OCI-M1 (cell line): ENCODE measurements around the gene ADRB2.
"Not testable (repeated sequence)": the region's sequence is repeated elsewhere in the genome, so short reads cannot be mapped to it uniquely, and the experiment has no call there.

Experiments
- DNase-seq: peaks from one replicate; lab custom pipeline; 2025; lab: John Stamatoyannopoulos, UW

Gene ADRB2

DNA sequence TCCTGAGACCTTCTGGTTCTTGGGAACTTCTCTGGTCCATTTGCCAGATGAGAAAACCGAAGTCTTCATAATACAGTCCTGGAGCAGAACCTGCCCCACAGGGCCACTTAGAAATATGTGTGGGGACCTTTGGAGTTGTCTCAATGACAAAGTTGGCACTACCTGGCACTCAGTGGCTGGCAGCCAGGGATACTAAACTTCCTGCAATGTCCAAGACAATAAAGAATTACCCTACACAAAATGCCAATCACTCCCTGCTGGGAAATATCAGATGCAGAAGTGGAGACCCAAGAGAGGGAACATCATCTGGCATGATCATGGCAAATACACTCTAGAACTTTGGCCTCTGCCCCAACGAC lies 29.6 kb downstream of the ADRB2 start:
- DNase-seq: no peak

DNA sequence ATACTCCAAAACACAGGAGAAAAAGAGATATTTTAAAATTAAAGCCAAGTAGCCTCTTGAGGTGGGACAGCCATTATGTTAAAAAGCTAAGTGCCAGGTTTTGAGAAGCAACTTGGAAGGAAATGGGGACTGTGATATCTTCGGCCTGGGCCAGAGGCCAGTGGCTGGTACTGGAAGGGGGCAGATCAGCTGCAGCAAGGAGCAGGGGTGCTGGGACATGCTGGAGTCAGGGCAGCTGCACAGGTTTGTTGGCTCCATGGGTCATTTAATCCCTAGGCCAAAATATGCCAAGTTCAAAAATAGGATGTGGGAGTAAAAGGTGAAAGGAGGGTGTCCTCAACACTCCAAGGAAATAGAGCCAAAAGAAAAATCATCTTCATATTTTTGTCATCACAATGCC lies 30.0 kb downstream of the ADRB2 start:
- no peak for DNase-seq

DNA sequence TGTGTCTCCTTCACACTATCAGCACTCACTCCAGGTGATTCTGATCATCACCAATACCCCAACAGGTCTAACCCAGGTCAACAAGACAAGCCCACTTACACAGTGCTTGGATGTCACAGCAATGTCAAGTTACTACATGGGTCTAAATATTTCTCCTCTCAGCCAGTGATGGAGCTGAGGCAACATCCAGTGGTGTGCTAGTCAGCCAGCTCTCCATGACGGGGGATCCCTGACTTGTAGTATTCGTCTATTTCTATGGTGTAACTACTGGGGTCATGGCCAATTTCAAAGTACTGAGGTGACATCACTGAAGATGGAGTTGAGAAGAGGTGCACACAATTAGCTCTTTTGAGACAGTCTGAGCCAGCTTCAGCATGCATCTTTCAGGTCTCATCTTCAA lies 31.1 kb downstream of the ADRB2 start:
- DNase-seq: no peak

- DNase-seq: no peak
Observed at GRCh38 chr5:148858106-148858505, 31.7 kb downstream of the ADRB2 start.

- DNase-seq: no peak
Observed at GRCh38 chr5:148858547-148858946, 32.1 kb downstream of the ADRB2 start.

DNA sequence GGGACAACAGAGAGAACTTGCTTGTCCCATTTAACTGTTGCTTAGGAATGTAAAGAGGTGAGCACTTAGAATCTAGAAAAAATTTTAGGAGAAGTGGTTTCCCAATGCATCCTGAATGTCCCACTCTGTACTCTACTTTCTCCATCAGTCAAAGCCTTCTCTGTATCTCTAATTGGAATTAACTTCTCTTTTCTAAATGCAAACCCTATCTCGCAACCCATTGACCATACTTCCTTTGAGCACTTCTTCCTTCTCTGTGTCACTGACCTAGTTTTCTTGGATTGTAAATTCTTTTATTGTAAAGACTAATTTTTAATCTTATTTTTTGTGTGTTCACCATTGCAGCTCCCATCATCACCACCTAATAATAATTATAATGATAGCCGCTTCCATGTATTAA lies 33.3 kb downstream of the ADRB2 start:
- DNase-seq: no peak

DNA sequence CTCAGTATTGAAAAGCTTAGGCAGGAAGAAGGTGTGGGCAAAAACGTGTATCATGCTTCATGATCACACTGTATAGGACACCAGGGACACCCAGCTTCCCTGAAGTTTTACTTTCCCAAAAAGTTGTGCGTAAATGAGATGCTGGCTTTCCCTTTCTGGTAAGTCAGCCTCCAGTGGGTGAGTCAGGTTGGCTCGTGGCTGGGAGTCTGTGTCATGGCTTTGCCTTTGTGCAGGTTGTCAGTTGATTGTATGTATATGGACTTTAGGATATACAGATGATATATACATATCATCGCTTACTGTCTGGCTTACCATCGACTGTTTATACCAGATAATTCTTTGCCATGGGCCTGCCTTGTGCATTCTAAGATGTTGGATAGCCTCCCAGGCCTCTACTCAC lies 34.2 kb downstream of the ADRB2 start:
- no peak for DNase-seq

- no peak for DNase-seq
Observed at GRCh38 chr5:148861088-148861487, 34.7 kb downstream of the ADRB2 start.

DNA sequence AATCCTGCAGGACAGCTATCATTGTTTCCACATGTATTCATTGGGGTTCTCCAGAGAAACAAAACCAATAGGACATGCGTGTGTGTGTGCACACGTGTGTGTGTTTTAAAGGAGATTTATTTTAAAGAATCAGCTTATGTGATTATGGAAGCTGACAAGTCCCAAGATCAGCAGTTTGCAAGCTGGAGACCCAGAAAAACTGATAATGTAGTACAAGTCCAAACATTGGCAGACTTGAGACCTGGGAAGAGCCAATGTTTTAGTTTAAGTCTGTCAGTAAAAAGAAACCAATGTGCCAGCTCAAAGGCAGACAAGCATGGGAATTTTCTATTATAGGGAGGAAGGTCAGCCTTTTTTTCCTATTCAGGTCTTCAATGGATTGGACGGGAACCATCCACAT lies 35.3 kb downstream of the ADRB2 start:
- DNase-seq: no peak

- DNase-seq: no peak
Observed at GRCh38 chr5:148864113-148864841, 37.9 kb downstream of the ADRB2 start.

GRCh38 chr5:148866024-148866423 lies 39.6 kb downstream of the ADRB2 start:
- DNase-seq: no peak

DNA sequence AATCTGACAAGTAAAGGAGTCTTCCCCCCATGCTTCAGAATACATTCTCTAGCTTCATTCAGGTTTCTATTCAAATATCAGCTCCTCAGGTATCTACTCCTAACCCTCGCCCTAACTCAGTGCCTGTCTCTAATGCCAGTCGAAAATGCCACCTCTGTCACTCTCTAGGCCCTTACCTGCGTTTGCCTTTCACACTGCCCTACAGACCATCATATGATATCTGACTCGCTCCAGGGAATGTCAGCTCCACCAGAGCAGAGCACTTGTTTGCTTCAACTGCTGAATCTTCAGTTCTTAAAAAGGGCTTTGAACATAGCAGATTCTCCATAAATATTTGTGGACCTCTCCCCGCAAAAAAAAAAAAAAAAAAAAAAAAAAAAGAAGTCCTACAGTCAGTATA lies 46.7 kb downstream of the ADRB2 start:
- no peak for DNase-seq

DNA sequence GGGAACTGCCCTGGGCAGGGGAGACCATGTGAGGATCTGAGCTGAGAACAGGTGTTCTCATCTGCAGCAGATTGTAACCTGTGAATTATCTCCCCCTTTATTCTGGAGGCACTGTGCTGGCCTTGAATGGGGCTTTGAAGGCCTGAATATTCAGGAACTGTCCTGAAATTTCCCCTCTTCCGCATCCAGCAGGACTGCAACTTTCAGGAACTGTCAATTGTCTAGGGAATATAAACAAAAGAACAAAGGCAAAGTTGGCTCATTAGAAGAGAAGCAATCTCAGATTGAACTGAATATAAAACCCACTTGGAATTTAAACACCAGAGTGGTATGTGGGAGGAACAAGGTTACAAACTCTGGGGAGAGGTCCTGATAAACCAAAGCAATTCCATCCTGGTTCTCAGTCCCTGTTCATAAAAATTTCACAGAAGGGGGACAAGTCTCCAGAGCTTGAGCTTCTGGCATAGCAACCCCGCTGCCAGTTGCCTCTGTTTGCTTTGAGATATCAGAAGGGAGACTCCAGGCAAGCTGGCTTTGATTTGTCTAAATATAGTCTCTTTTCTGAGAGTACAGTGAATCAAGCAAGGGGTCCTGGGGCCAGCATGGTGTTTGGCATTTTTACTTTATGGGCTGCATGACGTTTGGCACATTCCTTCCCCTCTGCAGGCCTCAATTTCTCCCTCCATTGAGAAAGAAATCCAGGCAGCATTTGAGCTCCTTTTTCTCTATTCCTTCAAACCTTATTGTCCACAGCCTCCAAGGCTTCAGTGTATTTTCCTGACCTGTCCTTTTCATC lies 47.5 kb downstream of the ADRB2 start:
- no peak for DNase-seq

GRCh38 chr5:148875205-148875875 lies 48.9 kb downstream of the ADRB2 start:
- no peak for DNase-seq

- DNase-seq: not testable (repeated sequence)
Observed at GRCh38 chr5:148877436-148877835, 51.0 kb downstream of the ADRB2 start.
